Measurements from ENCODE around the gene TEX14. TPM values are rescaled to one million over a fixed set of nuclear protein-coding genes. Genes with fewer than 3 reads are reported as not detected.

TEX14 gene
- total RNA-seq, 1 experiment from 2014 or later, result not detected

- ChIA-PET POLR2A (interaction anchor here (0.6 to 0.7 kb wide), 2 partner anchors 130 to 177 kb away, joined by 3 read pairs; partner anchors contain the start of gene SUPT4H1), CTCF (interaction anchor here (0.7 to 2.4 kb wide), 3 partner anchors 9 to 450 kb away, joined by 4 to 7 read pairs (median 4); no protein-coding TSS in a partner anchor)
- intact Hi-C loops (cut with micrococcal nuclease), result no loop called here
- TF ChIP-seq CTCF (IDR thresholded peaks at IDR 0.05; ENCODE audit: unreplicated experiment), result no peak
- Mint-ChIP-seq H3K9me3 (ENCODE audit: unreplicated experiment) (no peaks in the 10 kb centered on the region), H3K27ac (ENCODE audit: low read depth, unreplicated experiment) (no peak overlapping the region), H3K4me3 (ENCODE audit: unreplicated experiment) (no peak overlapping the region), H3K27me3 (ENCODE audit: insufficient read depth, unreplicated experiment) (no peaks in the 10 kb centered on the region), H3K36me3 (ENCODE audit: insufficient read depth, unreplicated experiment) (no peaks in the 10 kb centered on the region), H3K4me1 (ENCODE audit: insufficient read depth, unreplicated experiment) (peaks cover 24% of the 10 kb centered on the region)
- no TSS peak for BruUV-seq (replicated peaks)
- no peak for DNase-seq (ENCODE audit: unreplicated experiment)
These were observed 163.4 kb downstream of the TEX14 start for GRCh38 chr17:58528443-58528842.

GRCh38 chr17:58527949-58528348, 163.9 kb downstream of the TEX14 start:
- Mint-ChIP-seq H3K4me3 (ENCODE audit: unreplicated experiment) (no peak overlapping the region), H3K27me3 (ENCODE audit: insufficient read depth, unreplicated experiment) (no peaks in the 10 kb centered on the region), H3K4me1 (ENCODE audit: insufficient read depth, unreplicated experiment) (peaks cover 24% of the 10 kb centered on the region), H3K36me3 (ENCODE audit: insufficient read depth, unreplicated experiment) (no peaks in the 10 kb centered on the region), H3K9me3 (ENCODE audit: unreplicated experiment) (no peaks in the 10 kb centered on the region), H3K27ac (ENCODE audit: low read depth, unreplicated experiment) (no peak overlapping the region)
- peak; percentile 54 for DNase-seq (ENCODE audit: unreplicated experiment)
- POLR2A ChIA-PET, result interaction anchor here (0.6 kb wide), 2 partner anchors 176 to 477 kb away, joined by 3 read pairs; partner anchors contain the start of gene SUPT4H1
- no peak for TF ChIP-seq CTCF (IDR thresholded peaks at IDR 0.05; ENCODE audit: unreplicated experiment)
- no TSS peak for BruUV-seq (replicated peaks)
- CTCF ChIA-PET, result interaction anchor here (0.6 to 2.4 kb wide), 4 partner anchors 9 to 477 kb away, joined by 4 to 7 read pairs (median 4); no protein-coding TSS in a partner anchor
- intact Hi-C loops (cut with micrococcal nuclease), result no loop called here

- DNase-seq (ENCODE audit: unreplicated experiment), result no peak
- no peak for TF ChIP-seq CTCF (IDR thresholded peaks at IDR 0.05; ENCODE audit: unreplicated experiment)
- Mint-ChIP-seq H3K4me3 (ENCODE audit: unreplicated experiment) (no peak overlapping the region), H3K36me3 (ENCODE audit: insufficient read depth, unreplicated experiment) (no peaks in the 10 kb centered on the region), H3K9me3 (ENCODE audit: unreplicated experiment) (no peaks in the 10 kb centered on the region), H3K27me3 (ENCODE audit: insufficient read depth, unreplicated experiment) (no peaks in the 10 kb centered on the region), H3K4me1 (ENCODE audit: insufficient read depth, unreplicated experiment) (peaks cover 30% of the 10 kb centered on the region), H3K27ac (ENCODE audit: low read depth, unreplicated experiment) (no peak overlapping the region)
- ChIA-PET POLR2A (interaction anchor here (0.6 kb wide), 1 partner anchor 477 kb away, joined by 3 read pairs; no protein-coding TSS in a partner anchor), CTCF (interaction anchor here (0.6 to 2.4 kb wide), 2 partner anchors 8 to 478 kb away, joined by 4 to 7 read pairs; no protein-coding TSS in a partner anchor)
- no TSS peak for BruUV-seq (replicated peaks)
- intact Hi-C loops (cut with micrococcal nuclease), result no loop called here
These were observed 164.5 kb downstream of the TEX14 start for GRCh38 chr17:58527306-58527705.

- Mint-ChIP-seq H3K36me3 (ENCODE audit: insufficient read depth, unreplicated experiment) (no peaks in the 10 kb centered on the region), H3K9me3 (ENCODE audit: unreplicated experiment) (no peaks in the 10 kb centered on the region), H3K27me3 (ENCODE audit: insufficient read depth, unreplicated experiment) (no peaks in the 10 kb centered on the region), H3K4me1 (ENCODE audit: insufficient read depth, unreplicated experiment) (peaks cover 30% of the 10 kb centered on the region), H3K4me3 (ENCODE audit: unreplicated experiment) (no peak overlapping the region), H3K27ac (ENCODE audit: low read depth, unreplicated experiment) (peak overlapping the region; percentile 90)
- CTCF ChIA-PET, result interaction anchor here (0.5 kb wide), 1 partner anchor 63 kb away, joined by 3 read pairs; no protein-coding TSS in a partner anchor
- DNase-seq (ENCODE audit: unreplicated experiment), result peak; percentile 93
- POLR2A ChIA-PET, result interaction anchor here (0.6 to 2.5 kb wide), 4 partner anchors 9 to 623 kb away, joined by 4 to 14 read pairs (median 8); no protein-coding TSS in a partner anchor
- no peak for TF ChIP-seq CTCF (IDR thresholded peaks at IDR 0.05; ENCODE audit: unreplicated experiment)
- intact Hi-C loops (cut with micrococcal nuclease), result no loop called here
- no TSS peak for BruUV-seq (replicated peaks)
These were observed 166.6 kb downstream of the TEX14 start for GRCh38 chr17:58525239-58525638.
